Activated CD8-positive, alpha-beta memory T cell treated with anti-CD3 and anti-CD28 coated beads, Interleukin-2, amount 50 U/mL, for 4 hours (primary cell): Measurements from ENCODE around the gene C1orf167.
A peak's percentile ranks its signal among the peaks of the same experiment; 100 is the strongest.

Experiments used
- DNase-seq: peaks from one replicate; pipeline ENCODE4 v3.0.0-alpha.2; 2020

Gene C1orf167

DNA sequence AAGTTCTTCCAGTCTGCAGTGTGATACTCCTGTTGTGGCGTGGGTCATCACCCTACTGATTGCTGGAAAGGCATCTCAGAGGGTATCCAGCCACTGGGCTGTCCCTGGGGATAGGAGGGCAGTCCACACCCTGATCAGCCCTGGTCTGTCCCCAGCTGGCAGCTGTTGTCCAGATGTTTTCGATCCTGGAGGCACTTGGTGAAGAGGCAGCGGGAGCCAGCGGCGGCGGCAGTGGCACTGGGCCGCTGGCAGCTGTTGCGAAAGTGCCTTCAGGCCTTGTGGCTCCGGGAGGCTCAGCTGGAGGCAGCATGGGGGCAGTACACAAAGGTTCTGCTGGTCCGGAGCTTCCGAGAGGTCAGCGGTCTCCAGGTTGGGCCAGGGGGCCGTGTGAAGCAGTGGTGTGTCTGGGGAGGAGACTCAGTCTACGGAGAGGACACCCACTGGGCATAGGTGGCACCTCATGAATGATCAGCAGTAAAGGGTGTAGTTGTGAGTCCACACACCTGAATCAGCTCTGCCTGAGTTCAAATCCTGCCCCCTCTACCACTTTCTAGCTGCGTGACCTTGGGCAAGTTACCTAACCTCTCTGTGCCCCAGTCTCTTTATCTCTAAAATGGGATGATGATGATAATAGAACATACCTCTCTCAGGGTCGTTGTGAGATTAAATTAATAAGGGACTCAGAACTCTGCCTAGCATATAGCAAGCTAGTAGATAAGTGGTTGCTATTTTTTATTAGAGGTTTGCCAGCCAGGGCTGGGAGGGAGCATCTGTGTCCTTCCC, 6.1 kb downstream of the C1orf167 start:
- no peak for DNase-seq

DNA sequence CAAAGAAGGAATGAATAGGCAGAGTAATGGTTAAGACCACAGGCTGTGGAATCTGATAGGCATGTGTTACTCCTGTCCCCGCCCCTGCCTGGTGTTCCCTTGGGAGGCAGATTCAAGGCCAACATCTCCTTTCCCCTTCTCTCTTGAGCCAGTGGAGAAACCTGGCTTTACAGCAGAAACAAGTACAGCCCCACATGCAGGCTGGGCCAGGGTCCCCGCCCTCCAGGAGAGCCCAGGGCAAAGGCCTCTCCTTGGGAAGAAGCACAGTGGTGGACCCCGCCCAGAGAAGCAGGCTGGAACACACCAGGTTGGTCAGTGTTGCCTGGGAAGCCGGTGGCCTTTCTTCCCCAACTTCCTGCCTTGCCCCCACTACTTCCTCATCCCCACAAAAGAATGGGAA, 6.8 kb downstream of the C1orf167 start:
- DNase-seq: no peak

DNA sequence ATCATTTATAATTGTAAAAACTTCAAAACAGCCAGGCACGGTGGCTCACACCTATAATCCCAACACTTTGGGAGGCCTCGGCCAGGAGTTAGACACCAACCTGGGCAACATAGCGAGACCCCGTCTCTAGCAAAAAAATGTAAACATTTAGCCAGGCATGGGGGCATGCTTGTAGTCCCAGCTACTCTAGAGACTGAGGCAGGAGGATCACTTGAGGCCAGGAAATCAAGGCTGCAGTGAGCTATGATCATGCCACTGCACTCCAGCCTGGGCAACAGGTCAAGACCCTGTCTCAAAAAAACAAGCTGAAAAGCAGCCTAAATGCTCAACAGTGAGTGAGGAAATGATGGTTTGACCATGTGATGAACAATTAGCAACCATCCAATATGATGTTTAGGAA, 7.3 kb downstream of the C1orf167 start:
- no peak for DNase-seq

DNA sequence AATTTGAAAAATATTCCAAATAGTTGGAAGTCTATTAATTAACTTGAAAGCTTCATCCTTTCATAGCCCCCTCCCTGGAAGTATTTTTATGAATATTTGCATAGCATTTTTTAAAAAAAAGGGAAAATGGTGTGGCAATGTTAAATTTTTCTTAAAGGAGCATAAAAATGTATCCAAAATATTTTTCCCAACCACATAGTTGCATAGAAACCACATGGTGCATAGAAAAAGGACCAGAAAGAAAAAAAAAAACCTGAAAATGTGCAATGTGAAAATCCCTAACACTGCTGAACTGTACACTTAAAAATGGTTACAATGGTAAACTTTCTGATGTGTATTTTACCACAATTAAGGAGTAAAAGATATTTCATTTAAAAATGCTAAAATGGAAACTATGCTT, 8.0 kb downstream of the C1orf167 start:
- no peak for DNase-seq

DNA sequence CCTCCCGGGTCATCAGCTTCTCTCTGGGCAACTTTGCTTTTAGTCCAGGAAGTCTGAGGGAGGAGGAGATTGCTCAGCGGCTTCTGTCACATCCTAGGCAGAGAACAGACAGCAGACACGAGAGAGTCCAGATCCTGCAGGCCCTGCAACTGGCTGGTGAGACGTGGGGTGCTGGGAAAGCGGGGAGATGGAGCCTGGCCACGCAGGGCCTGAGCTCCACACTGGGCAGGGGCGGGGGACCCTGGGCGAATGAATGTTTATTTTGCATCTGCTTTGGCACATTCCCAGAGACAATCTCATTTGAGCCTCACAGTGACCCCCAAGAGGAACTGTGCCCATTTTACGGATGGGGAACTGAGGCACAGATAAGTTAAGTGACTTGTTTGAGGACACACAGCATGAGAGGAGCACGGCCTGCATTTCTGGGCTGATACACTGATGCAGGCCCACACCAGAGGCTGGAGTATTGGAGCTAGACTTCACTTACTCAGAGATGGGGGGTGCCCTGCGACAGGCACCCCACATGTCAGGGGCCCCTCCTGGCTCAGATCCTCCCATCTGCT, 9.6 kb downstream of the C1orf167 start:
- DNase-seq: no peak

DNA sequence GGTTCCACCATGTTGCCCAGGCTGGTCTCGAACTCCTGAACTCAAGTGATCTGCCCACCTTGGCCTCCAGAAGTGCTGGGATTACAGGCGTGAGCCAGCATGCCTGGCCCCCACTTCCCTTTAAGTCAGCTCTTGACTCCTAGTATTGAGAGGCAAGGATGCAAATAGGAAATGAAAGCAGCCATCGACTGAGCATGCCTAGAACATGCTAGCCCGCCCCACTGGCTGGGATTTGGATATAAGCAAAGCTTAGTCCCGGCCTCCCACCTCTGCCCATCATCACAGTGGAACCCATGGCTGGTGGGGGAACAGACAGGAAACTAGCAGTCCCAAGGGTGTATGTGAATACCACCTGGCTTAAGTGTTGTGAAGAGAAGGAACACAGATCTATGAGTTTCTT, 10.5 kb downstream of the C1orf167 start:
- DNase-seq: no peak

DNA sequence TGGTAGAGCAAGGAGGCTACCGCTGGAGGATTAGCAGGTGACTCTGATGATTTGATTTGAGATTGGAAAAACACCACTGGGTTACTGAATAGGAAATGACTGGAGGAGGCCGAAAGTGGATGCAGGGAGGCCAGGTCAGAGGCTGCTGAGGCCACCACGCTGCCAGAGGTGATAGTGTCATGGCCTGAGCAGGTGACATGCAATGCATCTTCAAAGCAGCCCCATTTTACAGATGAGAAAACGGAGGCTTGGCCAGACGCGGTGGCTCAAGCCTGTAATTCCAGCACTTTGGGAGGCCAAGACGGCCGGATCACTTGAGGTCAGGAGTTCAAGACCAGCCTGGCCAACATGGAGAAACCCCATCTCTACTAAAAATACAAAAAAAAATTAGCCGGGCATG, 12.8 kb downstream of the C1orf167 start:
- DNase-seq: no peak

DNA sequence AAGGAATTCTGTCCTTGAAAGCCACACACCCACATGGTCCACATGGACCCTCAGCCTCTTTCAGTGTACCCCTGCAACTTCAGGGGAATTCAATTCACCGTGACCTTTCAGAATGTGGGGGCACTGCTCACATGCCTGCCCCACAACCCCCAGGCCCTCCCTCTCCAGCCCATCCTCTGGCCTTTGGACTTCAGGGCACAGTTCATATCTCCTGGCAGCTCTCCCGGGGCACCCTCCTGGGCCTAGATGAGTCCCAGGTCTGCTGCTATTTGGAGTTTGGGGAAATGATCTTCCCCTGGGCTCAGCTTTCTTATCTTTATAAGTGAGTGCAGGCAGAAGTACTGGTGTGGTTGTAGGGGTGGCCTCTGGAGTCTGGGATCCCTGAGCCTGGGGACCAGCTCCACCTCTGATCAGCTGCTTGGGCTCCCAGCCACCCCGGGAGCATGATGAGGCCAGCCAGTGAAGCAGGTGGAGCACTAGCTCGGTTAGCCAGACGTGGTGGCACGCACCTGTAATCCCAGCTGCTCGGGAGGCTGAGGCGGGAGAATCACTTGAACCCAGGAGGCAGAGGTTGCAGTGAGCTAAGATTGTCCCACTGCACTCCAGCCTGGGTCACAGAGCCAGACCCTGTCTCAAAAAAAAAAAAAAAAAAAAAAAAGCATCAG, 15.8 kb downstream of the C1orf167 start:
- no peak for DNase-seq

DNA sequence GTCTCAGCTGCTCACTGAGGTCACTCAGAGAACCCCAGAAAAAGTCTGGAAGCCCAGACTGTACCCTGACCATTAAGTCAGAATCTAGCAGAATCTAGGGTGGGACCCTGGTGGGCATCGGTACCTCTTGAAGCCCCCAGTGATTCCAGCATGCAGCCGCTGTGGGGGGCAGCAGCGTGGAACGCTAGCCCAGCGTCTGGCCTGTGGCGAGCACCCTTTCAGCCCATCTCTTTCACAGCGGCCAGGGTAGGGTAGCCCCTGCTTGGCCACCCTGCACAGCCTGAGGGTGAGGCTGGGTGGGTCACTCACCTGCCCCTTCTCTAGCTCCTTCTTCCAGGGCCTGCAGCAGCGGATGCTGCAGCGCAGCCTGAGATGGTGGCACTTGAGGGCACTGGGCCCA, 16.3 kb downstream of the C1orf167 start:
- DNase-seq: no peak

DNA sequence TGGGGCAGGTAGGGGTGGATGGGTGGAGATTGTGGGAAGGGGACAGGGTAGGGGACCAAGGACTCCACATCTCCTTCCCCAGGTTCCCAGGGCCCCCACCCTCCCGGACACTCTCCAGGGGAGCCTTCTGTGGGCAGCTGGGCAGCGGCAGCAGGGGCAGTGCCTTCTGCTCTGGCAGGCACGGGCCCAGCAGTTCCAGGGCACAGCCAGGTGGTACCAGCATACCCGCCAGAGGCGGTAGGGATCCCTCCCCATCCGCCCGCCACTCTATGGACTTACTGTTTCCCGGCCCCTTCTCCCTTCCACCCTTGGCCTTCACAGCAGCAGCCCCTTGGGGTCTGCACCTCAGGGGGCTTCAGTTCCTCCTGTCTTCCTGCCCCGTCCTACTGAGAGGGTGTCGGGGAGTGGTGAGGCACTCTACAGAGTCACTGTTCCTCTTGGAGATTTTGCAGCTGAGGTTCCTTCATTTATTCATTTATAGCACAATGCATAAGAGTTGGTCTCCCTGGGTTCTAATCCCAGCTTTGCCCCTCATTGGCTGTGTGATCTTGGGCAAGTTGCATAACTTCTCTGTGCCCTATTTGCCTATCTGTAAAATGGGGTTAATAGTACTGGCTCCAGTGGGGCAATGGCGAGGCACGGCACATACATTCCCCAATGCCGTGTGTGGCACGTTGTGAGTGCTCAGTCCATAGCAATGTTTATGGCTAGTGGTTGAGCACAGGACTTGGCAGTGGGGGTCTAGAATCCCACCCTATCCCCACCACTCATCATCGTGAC, 17.0 kb downstream of the C1orf167 start:
- no peak for DNase-seq

DNA sequence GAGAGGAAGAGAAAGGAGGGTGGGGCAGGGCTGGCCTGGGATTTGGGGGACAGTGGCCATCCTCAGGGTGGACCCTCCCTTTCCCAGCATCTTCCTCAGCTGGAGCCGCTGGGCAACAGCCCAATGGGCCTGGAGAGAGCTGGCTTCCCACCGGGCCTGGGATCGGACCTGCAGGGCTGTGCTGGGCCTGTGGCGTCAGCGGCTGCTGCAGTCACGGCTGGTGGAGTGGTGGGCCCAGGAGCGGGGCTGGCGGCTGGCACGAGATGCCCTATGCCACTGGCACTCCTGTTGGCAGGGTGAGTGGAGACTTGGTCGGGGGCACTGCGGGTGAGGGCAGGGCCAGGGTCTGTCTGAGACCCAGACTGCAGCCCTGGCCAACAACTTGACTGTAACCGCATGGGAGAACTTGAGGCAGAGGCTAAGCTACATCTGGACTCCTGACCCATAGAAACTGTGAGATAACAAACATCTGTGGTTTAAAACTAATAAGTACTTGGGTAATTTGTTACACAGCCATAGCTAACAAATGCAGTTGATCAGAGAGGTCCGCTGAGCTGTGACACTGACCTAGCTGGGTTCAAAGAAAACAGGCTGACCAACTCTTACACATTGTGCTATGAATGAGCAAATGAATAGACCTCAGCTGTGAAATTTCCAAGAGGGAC, 17.9 kb downstream of the C1orf167 start:
- no peak for DNase-seq

DNA sequence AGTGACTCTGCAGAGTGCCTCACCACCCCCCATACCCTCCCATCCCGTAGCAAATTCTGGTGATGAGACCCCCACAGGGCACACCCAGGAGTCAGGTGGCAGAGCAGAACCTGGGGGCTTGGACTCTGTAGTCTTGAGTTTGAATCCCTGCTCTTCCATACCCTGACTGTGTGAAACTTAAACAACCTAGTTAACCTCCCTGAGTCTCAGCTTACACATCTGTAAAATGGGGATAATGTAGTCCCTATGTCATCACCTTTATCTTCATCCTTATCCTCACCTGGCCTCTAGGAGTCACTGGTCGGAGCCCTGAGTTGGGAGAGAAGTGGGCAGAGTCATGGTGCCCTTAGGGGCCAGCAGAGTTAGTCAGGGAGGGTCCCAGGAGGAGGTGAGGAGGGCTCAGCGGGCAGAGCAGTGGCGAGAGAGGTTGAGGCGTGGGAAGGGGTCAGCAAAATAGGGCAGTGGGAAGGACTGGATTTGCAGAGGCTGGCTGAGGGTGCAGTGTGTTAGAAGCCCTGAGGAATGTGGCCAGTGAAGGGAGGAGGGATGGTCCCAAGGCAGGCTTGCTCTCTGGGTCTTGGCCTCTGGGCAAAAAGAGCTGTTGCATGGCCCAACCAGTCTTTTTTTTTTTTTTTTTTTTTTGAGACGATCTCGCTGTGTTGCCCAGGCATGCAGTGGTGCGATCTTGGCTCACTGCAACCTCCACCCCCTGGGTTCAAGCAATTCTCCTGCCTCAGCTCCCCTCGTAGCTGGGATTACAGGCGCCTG, 18.6 kb downstream of the C1orf167 start:
- DNase-seq: no peak

DNA sequence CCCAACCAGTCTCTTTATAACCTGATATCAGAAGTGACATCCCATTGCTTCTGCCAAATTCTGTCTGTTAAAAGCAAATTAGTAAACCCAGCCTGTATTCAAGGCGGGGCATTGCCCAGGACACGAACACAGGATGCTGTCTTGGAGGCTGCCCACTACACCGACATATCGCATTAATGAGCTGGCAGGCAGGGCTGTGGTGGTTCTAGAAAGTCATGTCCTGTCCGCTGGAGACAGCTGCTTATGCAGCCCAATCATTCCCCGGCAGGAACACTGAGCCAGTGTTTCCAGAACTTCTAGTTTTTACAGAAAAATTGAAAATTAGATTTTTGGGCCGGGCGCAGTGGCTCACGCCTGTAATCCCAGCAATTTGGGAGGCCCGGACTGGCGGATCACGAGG, 19.3 kb downstream of the C1orf167 start:
- no peak for DNase-seq

DNA sequence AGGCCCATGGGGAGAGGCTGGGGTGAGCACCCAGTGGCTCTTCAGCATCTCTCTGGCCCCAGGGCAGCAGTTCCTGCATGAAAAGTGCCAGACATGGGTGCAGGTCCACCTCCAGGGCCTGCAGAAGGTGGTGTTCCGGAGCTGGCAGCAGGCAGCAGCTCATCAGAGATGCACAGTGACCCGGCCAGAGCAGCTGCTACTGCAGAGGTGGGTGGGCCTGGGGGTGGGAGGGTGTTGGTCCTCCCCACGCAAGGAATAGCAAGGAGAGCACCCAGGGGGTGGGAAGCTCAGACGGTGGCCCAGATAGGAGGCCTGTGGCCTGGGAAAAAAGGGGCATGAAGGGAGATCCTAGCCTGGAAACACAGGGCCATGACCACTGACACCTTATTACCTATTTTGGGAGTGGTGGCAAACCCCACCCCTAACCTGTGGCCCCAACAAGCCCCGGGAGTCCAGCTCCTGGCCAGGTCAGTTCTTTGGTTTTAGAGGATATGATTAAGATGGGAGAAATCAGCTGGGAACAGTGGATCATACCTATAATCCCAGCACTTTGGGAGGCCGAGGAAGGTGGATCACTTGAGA, 20.2 kb downstream of the C1orf167 start:
- no peak for DNase-seq

DNA sequence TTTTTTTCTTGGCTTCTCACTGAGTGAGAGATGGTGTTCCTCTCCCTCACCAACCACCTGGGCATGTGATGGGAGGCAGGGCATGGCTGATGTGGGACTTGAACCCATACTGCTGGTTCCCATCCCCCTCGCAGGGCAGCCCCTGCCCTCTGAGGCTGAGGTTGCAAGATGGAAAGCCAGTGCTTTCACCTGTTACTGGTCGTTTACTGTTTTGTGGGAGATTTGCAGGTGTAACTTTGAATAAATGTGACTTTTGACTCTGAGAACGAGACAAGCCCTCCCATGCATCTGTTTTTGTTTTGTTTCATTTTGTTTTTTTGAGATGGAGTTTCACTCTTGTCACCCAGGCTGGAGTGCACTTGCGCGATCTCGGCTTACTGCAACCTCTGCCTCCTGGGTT, 21.6 kb downstream of the C1orf167 start:
- no peak for DNase-seq

DNA sequence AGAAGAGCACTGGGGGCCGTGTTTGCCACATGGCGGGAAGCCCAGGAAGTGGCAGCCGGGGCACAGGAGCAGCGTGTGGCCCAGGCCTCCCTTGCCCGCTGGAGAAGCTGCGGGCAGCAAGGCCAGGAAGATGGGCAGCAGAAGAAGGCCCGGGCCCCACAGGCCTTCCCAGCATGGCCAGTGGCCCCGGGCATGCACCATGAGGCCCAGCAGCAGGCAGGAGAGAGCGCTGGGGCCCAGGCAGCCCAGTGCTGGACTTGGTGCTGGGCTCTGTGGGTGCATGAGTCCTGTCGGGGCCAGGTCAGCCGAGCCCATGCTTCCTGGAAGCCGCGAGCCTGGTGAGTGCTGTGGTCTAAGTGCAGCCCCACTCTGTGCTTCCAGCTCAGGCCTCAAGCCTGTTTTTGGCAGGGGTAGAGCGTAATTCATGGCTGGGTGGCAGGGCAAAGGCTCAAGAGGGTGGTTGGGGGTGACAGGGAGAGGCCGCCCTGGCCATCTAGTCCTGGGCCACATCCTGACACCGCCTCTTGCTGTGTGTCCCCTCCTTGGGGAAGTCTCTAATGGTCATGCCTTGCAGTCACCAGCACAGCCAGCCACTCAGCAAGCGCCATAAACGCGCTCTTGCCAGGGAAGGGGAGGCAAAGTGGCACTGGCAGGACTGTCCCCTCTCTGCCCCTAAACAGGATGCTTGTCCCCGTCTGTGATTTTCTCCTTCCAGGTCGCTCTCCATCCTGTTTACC, 22.4 kb downstream of the C1orf167 start:
- no peak for DNase-seq

DNA sequence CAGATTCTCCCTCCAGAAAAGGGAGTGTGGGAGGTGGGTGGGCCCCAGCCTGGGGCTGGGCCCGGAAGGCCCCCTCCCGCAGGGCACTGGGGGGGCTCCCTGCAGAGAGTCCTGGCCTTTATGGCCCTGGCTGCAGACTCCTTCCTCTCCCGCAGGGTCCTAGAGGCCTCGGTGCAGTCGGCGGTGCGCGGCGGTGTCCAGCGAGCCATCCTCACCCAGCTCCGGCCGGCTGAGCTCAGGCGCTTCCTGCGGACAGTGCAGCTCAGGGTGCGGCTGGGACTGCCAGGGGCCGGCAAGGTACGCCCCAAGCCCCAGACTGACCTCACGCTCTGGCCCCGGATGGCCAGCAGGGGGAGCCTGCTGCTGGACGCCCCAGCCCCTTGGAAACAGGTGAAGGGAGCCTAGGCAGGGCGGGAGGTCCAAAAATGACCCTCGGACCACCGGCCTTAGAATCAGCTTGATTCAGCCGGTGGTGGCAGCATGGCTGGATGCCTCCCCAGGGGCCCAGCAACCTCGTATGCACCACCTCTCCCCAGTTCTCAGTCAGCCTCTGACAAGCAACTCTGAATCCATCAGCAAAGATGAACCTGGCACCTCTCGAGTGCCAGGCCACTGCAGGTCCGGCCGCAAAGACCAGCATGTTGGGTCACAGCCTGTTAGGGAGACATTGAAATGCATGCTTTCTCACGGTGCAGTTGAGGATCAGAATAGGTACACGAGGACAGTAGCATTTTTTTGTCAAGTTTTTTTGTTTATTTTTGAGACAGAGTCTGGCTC, 23.2 kb downstream of the C1orf167 start:
- peak; percentile 45 for DNase-seq

DNA sequence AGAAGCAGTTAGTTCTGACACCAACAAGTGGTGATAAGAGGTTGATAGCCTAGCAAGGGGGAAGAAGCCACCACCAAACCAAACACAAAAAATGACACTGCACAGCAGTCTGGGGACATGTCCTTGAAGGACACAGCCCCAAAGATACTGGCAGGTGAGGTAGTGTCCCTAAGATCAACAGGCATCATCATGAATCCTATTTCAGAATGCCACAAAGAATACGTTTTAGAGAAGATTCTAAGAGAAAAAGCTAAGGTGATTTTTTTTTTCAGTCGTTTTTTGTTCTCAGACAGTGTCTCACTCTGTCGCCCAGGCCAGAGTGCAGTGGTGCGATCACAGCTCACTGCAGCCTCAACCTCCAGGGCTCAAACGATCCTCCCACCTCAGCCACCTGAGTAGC, 24.2 kb downstream of the C1orf167 start:
- DNase-seq: no peak

DNA sequence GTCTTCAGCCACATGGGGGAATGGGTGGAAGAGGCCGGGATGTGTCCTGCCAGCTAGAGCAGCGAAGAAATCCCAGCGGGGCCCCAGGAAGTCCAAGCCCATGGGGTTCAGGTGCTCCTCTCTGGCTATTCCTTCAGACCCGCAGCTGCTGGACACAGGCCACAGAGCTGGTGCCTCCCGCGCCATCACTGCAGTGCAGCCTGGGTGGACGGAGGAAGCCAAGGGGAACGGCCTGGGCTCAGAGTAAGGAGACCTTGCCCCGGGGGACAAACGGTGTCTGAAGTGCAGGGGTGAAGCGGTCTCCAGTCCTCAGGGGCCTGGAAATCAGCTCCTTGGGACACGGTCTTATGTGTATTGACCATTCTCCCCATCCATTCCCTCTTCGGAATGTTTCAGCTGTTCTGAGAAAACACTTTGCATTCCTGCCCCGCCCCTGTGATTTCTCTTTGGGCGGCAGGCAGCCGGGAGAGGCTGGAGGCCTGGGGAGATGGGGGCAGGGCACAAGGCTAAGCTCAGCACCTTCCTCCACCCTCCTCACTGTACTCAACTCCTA, 25.3 kb downstream of the C1orf167 start:
- DNase-seq: no peak
